A549 treated with AZD9567 at 1 μM for 4 hours (cell line): ENCODE data around the gene ATAT1. TPM values are rescaled to one million over a fixed set of nuclear protein-coding genes. Genes with fewer than 3 reads are reported as not detected.

Experiments used
- total RNA-seq: library from RNA; stranded (reverse); fragments of 200-300 nt; extraction: Qiagen RNA extraction; gene quantifications from 5 replicates; pipeline ENCODE4 v1.2.3, GENCODE V29; 2022; ENCODE audit not compliant: insufficient read depth

The ATAT1 gene
- total RNA-seq: 2.5 to 6.7 TPM (median 5.8 TPM) in 5 replicates

GRCh38 chr6:30626484-30627366, at the start of gene ATAT1:
TSS of gene ATAT1 (plus strand) at chr6:30626874.

GRCh38 chr6:30616811-30617564, 9.7 kb upstream of the ATAT1 start, which contains the start of gene PPP1R10:
TSS of gene PPP1R10 (minus strand) at chr6:30617243. CDS start at chr6:30609944, 7,299 bp downstream.

GRCh38 chr6:30617565-30618269, 9.0 kb upstream of the ATAT1 start, which contains the start of gene MRPS18B:
TSS of gene MRPS18B (plus strand) at chr6:30617840. CDS start at chr6:30617866, 26 bp downstream.

GRCh38 chr6:30646450-30647241, 20.0 kb downstream of the ATAT1 start, which contains the start of gene C6orf136:
TSS of gene C6orf136 (plus strand) at chr6:30647133. CDS start at chr6:30647232, 99 bp downstream.

GRCh38 chr6:30672445-30673253, 46.0 kb downstream of the ATAT1 start, which contains the start of gene DHX16:
TSS of gene DHX16 (minus strand) at chr6:30673006. CDS start at chr6:30672841, 165 bp downstream.

GRCh38 chr6:30686009-30686907, 59.6 kb downstream of the ATAT1 start, which contains the start of gene PPP1R18:
TSS of gene PPP1R18 (minus strand) at chr6:30686645. CDS start at chr6:30686018, 627 bp downstream.

GRCh38 chr6:30690403-30691207, 63.9 kb downstream of the ATAT1 start, which contains the start of gene NRM:
TSS of gene NRM (minus strand) at chr6:30690984. CDS start at chr6:30690974, 10 bp downstream.

Other genes starting within 250 kb of the ATAT1 start
- 62.6 to 70.5 TPM (median 63.9 TPM) in 5 replicates for gene HLA-E, start 137.4 kb upstream of the ATAT1 start, total RNA-seq
- gene GNL1, start 70.4 kb upstream of the ATAT1 start, total RNA-seq: 23.3 to 33.0 TPM (median 30.7 TPM) in 5 replicates
- 14.9 to 17.6 TPM (median 16.9 TPM) in 5 replicates for gene PRR3, start 69.6 kb upstream of the ATAT1 start, total RNA-seq
- 49.0 to 55.9 TPM (median 51.2 TPM) in 5 replicates for gene ABCF1, start 55.4 kb upstream of the ATAT1 start, total RNA-seq
- gene PPP1R10, start 9.6 kb upstream of the ATAT1 start, total RNA-seq: 29.3 to 45.4 TPM (median 30.8 TPM) in 5 replicates
- 65.4 to 80.9 TPM (median 68.4 TPM) in 5 replicates for gene MRPS18B, start 9.0 kb upstream of the ATAT1 start, total RNA-seq
- 8.1 to 12.4 TPM (median 12.3 TPM) in 5 replicates for gene C6orf136, start 20.3 kb downstream of the ATAT1 start, total RNA-seq
- 25.5 to 30.3 TPM (median 28.4 TPM) in 5 replicates for gene DHX16, start 46.1 kb downstream of the ATAT1 start, total RNA-seq
- gene PPP1R18, start 59.8 kb downstream of the ATAT1 start, total RNA-seq: 36.2 to 39.9 TPM (median 38.6 TPM) in 5 replicates
- gene NRM, start 64.1 kb downstream of the ATAT1 start, total RNA-seq: 25.7 to 31.1 TPM (median 27.3 TPM) in 5 replicates
- 13.9 to 21.8 TPM (median 15.5 TPM) in 5 replicates for gene MDC1, start 90.4 kb downstream of the ATAT1 start, total RNA-seq
- gene TUBB, start 93.5 kb downstream of the ATAT1 start, total RNA-seq: 843 to 940 TPM (median 881 TPM) in 5 replicates
- 64.4 to 88.0 TPM (median 86.4 TPM) in 5 replicates for gene FLOT1, start 115.8 kb downstream of the ATAT1 start, total RNA-seq
- gene IER3, start 117.7 kb downstream of the ATAT1 start, total RNA-seq: 47.9 to 86.3 TPM (median 75.8 TPM) in 5 replicates